ENCODE results near the gene EXOC4. TPM values are rescaled to one million over a fixed set of nuclear protein-coding genes. Genes with fewer than 3 reads are reported as not detected.

EXOC4 gene
- total RNA-seq, 1 experiment from 2014 or later, result 75.8 TPM

DNA sequence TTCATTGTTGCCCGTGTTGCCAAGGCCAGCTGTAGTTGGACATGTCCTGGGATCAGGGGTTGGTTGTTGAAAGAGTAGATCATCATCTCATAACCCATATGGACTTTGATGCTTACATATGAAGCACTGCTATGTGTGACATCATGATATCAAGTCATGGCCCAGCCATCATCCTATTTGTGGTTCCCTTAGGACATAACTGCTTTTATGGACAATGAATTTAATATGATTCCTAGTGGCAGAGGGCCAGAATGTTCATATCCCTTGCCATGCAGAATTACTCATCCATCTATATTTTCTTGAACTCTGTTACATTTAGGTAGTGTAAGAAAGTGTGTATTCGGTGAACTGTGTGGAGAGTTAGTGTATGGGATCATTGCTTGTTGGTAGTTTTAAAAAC, 530.4 kb downstream of the EXOC4 start:
- Histone ChIP-seq H2AK5ac (ENCODE audit: insufficient read length, low read length) (no peak overlapping the region), H3K79me2 (ENCODE audit: insufficient read depth, low read length) (no peaks in the 10 kb centered on the region), H3T11ph (ENCODE audit: low read length) (no peak overlapping the region), H3K23ac (ENCODE audit: insufficient read length, low read depth, low read length) (no peak overlapping the region), H4K8ac (replicated peaks; ENCODE audit: insufficient read length, low read depth, low read length) (no peak overlapping the region), H2BK120ac (ENCODE audit: low read depth, low read length, poor library complexity, severe bottlenecking) (no peak overlapping the region), H3K18ac (ENCODE audit: insufficient read length, low read depth, low read length) (no peak overlapping the region), H2BK20ac (ENCODE audit: low read depth, low read length, poor library complexity, severe bottlenecking) (no peak overlapping the region), H3K4ac (ENCODE audit: low read depth, low read length) (no peak overlapping the region), H3K4me2 (ENCODE audit: insufficient read depth, insufficient read length, low read length) (no peak overlapping the region), H3K14ac (ENCODE audit: insufficient read depth, low read length) (no peak overlapping the region), H2BK15ac (ENCODE audit: low read depth, low read length) (no peak overlapping the region), H2AFZ (ENCODE audit: low read length) (no peak overlapping the region), H3K27me3 (ENCODE audit: insufficient read depth, low read length) (no peaks in the 10 kb centered on the region), H4K20me1 (ENCODE audit: control insufficient read depth, insufficient read depth, insufficient read length) (no peaks in the 10 kb centered on the region), H3K9ac (ENCODE audit: extremely low read depth, insufficient read length, low read length) (no peak overlapping the region), H3K9me3 (ENCODE audit: control insufficient read depth, low read depth, low read length) (no peaks in the 10 kb centered on the region), H3K27ac (ENCODE audit: insufficient read length, low read depth, low read length) (no peak overlapping the region), H2BK5ac (ENCODE audit: insufficient read length, low read length) (no peak overlapping the region), H3K79me1 (ENCODE audit: insufficient read depth, low read depth, low read length, poor library complexity, severe bottlenecking) (no peaks in the 10 kb centered on the region), H4K5ac (ENCODE audit: insufficient read length, low read depth, low read length) (no peak overlapping the region), H2BK12ac (ENCODE audit: insufficient read length, low read depth, low read length) (no peak overlapping the region), H3K23me2 (ENCODE audit: insufficient read length, low read depth, low read length, poor library complexity, severe bottlenecking) (no peaks in the 10 kb centered on the region), H4K91ac (ENCODE audit: insufficient read length, low read depth, low read length) (no peak overlapping the region), H3K56ac (ENCODE audit: insufficient read length, low read depth, low read length) (no peak overlapping the region), H3K4me1 (ENCODE audit: insufficient read depth, low read length) (no peaks in the 10 kb centered on the region)
- TF ChIP-seq, protein P1, sequence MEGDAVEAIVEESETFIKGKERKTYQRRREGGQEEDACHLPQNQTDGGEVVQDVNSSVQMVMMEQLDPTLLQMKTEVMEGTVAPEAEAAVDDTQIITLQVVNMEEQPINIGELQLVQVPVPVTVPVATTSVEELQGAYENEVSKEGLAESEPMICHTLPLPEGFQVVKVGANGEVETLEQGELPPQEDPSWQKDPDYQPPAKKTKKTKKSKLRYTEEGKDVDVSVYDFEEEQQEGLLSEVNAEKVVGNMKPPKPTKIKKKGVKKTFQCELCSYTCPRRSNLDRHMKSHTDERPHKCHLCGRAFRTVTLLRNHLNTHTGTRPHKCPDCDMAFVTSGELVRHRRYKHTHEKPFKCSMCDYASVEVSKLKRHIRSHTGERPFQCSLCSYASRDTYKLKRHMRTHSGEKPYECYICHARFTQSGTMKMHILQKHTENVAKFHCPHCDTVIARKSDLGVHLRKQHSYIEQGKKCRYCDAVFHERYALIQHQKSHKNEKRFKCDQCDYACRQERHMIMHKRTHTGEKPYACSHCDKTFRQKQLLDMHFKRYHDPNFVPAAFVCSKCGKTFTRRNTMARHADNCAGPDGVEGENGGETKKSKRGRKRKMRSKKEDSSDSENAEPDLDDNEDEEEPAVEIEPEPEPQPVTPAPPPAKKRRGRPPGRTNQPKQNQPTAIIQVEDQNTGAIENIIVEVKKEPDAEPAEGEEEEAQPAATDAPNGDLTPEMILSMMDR (conservative IDR thresholded peaks at IDR 0.05), result no peak
- Mint-ChIP-seq H3K36me3 (ENCODE audit: insufficient read depth in 1 of 3, low read depth in 3 of 3) (peaks cover 7 to 10% (median 10%) of the 10 kb centered on the region in 3 experiments; a peak in 6 of 7 replicates), H3K27ac (no peak overlapping the region), H3K27me3 (ENCODE audit: low read depth) (no peaks in the 10 kb centered on the region), H3K4me1 (no peaks in the 10 kb centered on the region), H3K9me3 (no peaks in the 10 kb centered on the region; a peak in 1 of 5 replicates), H3K4me3 (no peak overlapping the region)
- no peak for DNase-seq
- WGBS (ENCODE audit: extremely low coverage, insufficient read length, low lambda C conversion rate), result 100% methylated on average over 1 of the region's 2 CpGs
